ENCODE results near the gene ZNF747. TPM values are rescaled to one million over a fixed set of nuclear protein-coding genes. Genes with fewer than 3 reads are reported as not detected.

ZNF747 gene
- total and polyA plus RNA-seq, 10 of the 15 experiments (the other 5 are each of a cell fraction or from before 2014, with no cell fraction given): 1.0 to 13.0 (median 7.2) TPM

- TF ChIP-seq MLLT1 (IDR thresholded peaks at IDR 0.05) (peak; percentile 48; the same call in 1 of the 2 replicates), RELB (IDR thresholded peaks at IDR 0.05; ENCODE audit: low read depth) (peak; percentile 43), BMI1 (IDR thresholded peaks at IDR 0.05; ENCODE audit: borderline replicate concordance) (no peak), CUX1 (IDR thresholded peaks at IDR 0.05; ENCODE audit: insufficient replicate concordance, low read depth, low read length) (no peak), EED (IDR thresholded peaks at IDR 0.05; ENCODE audit: low read depth) (peak; percentile 68; the same call in 1 of the 2 replicates), CEBPB (IDR thresholded peaks at IDR 0.05; ENCODE audit: borderline replicate concordance in 1 of 2, low read depth in 2 of 2, low read length in 2 of 2) (no peak), MTA2 (IDR thresholded peaks at IDR 0.05; ENCODE audit: low read depth) (no peak), ZNF687 (IDR thresholded peaks at IDR 0.05) (peak; percentile 84), MTA3 (IDR thresholded peaks at IDR 0.05; ENCODE audit: borderline replicate concordance, low read length) (no peak), TCF12 (IDR thresholded peaks at IDR 0.05; ENCODE audit: low read depth, low read length) (no peak), E2F8 (IDR thresholded peaks at IDR 0.05; ENCODE audit: low read depth, partially characterized antibody) (no peak), SREBF2 (IDR thresholded peaks at IDR 0.05; ENCODE audit: low read length) (no peak), POLR2AphosphoS5 (IDR thresholded peaks at IDR 0.05; ENCODE audit: low read length) (peak; percentile 77), RELA (IDR thresholded peaks at IDR 0.05; ENCODE audit: borderline replicate concordance, partially characterized antibody) (no peak)
Measured at GRCh38 chr16:30535777-30536190, 1.1 kb upstream of the ZNF747 start (continued).
